Vein endothelial cell (primary cell): Measurements from ENCODE around the gene DVL2. TPM values are rescaled to one million over a fixed set of nuclear protein-coding genes. Genes with fewer than 3 reads are reported as not detected.

Experiments
- small RNA-seq: library from RNA; depleted of rRNA; stranded (forward); fragments of <200 nt; gene quantifications from one replicate; pipeline ENCODE3, GENCODE V24; 2012
- total RNA-seq: library from RNA; depleted of rRNA; stranded (reverse); fragments of >200 nt; gene quantifications from 2 replicates; pipeline ENCODE4 v1.2.3, GENCODE V29; 2012

The DVL2 gene
- 54.3 and 57.8 TPM in 2 replicates for total RNA-seq

DNA sequence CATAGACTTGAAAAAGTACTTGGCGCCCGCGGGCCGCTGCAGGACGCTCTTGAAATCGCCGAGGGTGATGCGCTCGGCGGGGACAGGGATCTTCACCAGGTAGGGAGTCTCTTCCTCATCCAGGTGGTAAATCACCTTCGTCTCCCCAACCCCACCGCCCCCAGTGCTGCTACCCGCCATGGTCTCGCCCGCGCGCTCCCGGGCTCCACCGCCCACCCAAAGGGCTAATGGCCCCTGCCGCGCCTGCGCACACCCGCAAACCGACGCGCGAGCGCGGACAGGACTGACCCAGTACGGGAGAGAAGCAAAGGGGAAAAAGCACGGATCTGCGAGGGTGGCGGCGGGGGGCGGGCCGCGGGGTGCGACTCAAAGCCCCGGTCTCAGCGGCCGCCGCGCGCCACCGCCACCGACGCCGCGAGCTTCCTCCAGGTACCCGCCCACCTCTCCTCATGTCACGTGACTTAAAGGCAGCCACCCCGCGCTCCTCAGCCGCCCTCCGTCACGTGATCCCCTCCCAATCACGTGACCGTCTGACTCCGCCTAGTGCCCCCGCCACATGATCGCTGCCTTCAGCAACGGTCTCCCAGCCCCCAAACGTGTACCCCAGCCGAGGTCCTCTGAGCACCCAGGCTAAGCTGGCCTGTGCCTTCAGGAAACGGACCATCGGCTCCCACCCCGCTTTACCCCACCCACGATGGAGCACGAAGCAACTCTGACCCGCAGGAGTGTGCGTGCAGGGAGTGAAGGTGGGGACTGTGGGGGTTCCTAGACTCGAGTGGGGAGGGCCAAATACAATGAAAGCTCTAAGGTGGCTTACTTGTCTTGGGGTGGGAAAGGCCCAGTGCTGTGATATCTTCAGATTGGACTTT, at the start of gene DVL2:
DVL2 (minus strand) TSS at position 435 of the 869 bp plus-strand sequence; CDS start at position 180, 255 bp downstream.

DNA sequence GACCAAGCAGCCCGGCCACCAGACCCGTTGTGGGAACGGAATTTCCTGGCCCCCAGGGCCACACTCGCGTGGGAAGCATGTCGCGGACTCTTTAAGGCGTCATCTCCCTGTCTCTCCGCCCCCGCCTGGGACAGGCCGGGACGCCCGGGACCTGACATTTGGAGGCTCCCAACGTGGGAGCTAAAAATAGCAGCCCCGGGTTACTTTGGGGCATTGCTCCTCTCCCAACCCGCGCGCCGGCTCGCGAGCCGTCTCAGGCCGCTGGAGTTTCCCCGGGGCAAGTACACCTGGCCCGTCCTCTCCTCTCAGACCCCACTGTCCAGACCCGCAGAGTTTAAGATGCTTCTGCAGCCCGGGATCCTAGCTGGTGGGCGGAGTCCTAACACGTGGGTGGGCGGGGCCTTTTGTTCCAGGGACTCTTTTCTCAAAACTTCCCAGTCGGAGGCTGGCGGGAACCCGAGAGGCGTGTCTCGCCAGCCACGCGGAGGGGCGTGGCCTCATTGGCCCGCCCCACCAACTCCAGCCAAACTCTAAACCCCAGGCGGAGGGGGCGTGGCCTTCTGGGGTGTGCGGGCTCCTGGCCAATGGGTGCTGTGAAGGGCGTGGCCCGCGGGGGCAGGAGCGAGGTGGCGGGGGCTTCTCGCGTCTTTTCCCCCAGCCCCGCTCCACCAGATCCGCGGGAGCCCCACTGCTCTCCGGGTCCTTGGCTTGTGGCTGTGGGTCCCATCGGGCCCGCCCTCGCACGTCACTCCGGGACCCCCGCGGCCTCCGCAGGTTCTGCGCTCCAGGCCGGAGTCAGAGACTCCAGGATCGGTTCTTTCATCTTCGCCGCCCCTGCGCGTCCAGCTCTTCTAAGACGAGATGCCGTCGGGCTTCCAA, 47.0 kb upstream of the DVL2 start, which contains the start of gene SLC2A4:
SLC2A4 (plus strand) TSS at position 645 of the 879 bp plus-strand sequence; CDS start at position 862, 217 bp downstream.

DNA sequence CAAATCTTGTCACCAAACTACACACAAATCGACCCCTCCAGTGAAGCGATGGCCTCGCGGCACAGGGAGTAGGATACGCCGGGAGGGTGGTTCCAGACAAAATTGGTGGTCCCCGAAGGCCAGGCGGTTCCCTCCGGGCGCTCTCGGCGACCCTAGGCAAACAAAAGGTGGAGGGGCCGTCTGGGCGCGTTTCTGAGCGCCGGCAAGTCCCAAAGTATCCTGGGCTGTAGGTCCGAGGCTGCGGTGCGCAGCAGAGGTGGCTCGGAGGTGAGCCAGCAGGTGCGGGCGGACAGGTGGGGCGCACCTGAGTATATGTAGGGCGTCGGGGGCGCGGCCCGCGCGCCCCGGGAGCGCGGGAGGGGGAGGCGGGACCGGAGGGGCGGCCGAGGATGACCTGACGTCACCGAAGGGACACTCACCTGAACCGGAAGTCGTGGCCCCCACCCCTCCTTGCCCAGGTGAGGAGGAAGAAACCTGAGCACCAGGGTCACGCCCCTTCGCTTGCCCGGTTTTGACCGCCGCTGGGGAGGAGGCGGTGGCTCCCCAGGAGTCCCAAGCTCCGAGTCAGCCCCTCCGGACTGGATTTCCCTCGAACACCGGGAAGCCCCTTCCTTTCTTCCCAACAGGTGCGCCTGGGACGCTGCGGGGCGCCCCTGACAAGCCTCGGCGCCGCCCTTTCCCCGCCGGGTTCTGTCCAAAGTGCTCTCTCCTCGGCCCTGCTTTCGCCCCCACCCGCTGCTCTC, 28.0 kb upstream of the DVL2 start, which contains the start of gene CLDN7:
CLDN7 (minus strand) TSS at position 287 of the 743 bp plus-strand sequence. CDS start 435 bp downstream, outside the sequence.

DNA sequence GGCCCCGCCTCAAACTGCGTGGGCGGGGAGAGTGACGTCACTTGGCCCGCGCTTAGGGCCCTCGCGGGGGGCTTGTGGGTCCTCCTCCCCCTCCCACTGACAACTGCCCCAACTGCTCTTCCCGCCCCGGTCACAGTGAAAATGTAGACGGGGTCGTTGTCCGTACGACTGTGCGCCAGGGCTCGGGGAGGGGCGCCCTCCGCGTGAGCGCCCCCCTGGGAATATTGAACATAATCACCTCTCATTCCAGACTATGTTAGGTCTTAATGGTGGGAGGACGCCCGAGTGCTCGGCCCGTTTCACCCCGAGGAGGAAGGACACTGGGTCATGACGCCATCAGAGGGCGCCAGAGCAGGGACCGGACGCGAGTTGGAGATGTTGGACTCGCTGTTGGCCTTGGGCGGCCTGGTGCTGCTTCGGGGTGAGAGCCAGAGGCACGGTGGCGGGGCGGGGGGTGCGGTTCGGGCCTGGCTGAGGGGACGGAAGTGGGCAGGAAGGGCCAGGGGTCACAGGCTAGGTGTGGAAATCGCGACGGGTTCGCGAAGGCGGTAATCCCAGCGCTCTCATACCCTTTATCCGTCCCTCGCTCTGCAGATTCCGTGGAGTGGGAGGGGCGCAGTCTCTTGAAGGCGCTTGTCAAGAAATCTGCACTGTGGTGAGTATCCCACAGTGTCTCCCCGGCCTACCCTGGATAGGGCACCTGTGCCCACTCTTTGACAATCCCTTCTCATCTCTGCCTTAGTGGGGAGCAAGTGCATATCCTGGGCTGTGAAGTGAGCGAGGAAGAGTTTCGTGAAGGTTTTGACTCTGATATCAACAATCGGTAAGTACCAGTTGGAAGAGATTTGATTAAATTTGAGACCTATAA, 18.1 kb upstream of the DVL2 start, which contains the start of gene ELP5:
ELP5 (plus strand) TSS at position 40 of the 868 bp plus-strand sequence; CDS start at position 376, 336 bp downstream.

DNA sequence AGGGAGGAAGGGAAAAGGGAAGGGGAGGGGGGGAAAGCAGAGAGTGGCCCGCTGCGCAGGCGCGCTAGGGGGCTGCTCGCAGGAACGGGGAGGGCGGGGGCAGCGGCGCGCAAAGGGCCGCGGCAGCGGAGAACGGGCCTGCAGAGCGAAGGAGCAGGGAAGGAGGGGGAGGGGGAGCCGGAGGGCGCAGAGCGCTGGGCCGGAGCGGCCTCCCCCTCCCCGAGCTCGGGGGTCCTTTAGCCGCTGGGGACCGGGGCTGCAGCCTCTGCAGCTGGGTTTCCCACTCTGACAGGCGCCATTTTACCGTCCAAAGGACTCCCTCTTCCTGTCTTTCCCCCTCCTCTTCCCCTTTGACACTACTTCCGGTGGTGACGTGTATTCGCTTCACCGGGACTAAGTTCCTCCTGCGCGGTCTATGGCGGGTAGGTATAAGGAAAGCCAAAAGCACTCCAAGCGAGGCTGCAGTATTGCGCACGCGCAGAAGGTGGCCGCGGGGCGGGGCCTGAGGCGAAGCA, 17.4 kb upstream of the DVL2 start, which contains the start of gene CTDNEP1:
CTDNEP1 (minus strand) TSS at position 74 of the 515 bp plus-strand sequence. CDS start 438 bp downstream, outside the sequence.

DNA sequence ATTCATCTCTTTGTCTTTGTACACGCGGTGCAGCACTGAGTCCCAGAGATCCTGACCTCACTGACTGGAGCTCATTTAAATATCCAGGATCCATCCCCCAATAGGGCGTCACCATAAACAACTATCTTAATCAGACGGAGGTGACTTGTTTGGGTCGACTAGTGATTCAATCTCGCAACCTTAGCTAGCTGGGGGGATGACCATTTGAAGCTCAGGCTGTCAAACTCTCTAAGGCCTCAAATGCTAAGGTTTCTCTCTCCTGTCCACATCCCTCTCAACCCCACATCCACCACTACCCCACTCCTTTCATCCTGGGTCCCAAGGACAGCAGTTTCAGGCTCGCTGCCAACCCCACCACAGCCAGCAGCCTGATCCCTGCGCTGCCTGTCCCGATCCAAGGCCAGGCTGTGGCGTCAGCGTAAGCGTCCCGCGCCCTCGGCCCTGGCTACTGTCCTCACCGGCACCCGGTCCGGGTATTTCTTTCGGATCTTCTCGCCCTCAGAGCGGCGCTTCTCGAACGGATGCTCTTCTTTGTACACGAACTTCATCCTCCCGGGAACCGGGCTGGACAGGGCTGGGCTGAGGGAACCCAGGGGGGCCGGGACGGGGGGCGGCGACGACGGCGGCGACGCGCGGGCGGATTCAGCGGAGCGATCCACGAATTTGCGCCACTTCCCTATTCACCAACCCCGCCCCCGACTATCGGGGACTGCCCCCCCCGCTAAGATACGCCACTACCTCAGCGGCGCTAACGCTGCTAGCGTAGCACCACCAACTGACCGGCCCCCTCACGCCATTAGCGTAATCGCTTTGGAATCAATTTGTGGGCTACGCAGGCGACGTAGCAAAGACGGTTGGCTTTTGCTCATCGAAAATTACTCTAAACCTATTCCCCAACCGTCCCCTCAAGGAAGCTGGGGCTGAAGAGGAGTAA, 7.7 kb upstream of the DVL2 start, which contains the start of gene GABARAP:
GABARAP (minus strand) TSS at position 667 of the 934 bp plus-strand sequence; CDS start at position 548, 119 bp downstream.

DNA sequence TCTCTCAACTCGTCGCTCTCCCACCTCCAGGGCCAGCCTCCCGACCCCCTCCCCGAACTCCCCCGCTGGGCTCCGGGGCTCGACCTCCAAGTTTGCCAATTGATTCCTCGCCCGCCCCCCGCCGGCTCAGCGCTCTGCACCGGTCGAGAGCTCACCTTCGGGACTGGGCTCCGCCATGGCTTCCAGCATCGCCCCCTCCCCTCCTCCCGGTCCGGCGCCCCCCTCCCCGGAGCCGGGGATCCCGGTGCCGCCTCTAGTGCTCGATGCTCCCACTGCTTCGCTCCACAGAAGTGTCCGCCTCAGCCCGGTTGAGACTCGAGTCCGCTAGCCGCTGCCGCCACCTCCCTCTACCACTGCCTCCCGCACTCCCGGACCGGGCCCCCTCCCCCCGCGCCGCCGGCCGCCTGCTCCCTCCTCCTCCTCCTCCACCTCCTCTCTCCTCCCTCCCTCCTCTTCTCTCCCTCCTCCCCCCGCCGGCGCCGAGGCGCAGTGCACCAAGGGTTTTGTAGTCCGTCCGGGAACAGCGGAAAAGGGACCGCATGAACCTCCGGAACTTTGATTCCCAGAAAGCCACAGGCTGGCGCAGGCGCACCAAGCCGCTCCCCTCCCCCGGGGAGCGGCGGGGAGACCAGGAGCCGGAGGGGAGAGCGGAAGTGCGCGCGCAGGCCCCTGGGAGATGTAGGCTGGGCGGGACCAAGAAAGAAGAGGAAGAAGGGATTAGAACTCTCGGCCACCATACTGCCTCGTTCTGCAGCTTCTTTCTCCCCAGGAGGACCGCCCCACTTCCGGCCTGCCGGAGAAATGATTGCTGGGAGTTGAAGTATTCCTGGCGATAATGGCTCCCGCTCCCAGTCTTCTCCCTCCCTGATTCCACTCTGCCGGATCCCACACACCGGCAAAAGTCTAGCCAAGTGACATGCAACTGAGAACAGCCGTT, 5.0 kb upstream of the DVL2 start, which contains the start of gene PHF23:
PHF23 (minus strand) TSS at position 367 of the 937 bp plus-strand sequence; CDS start at position 189, 178 bp downstream.

DNA sequence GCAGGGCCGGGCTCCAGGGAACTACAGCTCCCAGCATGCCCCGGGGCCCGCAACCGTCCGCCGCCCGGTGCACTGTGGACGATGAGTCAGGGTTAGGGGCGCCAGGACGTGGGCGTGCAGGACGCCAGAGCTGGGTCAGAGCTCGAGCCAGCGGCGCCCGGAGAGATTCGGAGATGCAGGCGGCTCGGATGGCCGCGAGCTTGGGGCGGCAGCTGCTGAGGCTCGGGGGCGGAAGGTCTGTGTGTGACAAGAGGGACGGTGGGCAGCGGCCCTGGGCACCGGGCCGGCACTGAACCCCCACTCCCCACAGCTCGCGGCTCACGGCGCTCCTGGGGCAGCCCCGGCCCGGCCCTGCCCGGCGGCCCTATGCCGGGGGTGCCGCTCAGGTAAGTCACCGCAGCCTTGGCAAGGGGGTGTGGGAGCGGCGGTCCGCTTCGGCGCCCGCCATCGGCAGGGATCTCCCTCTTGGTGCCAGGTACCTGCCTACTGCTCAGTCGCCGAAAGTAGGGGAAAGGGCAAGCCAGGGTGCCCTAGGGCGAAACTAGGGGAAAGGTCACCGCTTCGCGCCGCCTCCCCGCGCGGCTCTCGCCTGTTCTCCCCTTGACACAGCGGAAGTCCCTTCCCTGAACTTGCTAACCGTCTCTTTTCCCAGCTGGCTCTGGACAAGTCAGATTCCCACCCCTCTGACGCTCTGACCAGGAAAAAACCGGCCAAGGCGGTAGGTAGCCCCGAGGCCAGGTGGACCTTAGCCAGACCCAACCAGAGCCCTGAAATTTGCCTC, 14.3 kb downstream of the DVL2 start, which contains the start of the genes ACADVL and DLG4:
ACADVL (plus strand) TSS at position 127 of the 781 bp plus-strand sequence; CDS start at position 174, 47 bp downstream.
DLG4 (minus strand) TSS at position 25 of the 781 bp plus-strand sequence.

DNA sequence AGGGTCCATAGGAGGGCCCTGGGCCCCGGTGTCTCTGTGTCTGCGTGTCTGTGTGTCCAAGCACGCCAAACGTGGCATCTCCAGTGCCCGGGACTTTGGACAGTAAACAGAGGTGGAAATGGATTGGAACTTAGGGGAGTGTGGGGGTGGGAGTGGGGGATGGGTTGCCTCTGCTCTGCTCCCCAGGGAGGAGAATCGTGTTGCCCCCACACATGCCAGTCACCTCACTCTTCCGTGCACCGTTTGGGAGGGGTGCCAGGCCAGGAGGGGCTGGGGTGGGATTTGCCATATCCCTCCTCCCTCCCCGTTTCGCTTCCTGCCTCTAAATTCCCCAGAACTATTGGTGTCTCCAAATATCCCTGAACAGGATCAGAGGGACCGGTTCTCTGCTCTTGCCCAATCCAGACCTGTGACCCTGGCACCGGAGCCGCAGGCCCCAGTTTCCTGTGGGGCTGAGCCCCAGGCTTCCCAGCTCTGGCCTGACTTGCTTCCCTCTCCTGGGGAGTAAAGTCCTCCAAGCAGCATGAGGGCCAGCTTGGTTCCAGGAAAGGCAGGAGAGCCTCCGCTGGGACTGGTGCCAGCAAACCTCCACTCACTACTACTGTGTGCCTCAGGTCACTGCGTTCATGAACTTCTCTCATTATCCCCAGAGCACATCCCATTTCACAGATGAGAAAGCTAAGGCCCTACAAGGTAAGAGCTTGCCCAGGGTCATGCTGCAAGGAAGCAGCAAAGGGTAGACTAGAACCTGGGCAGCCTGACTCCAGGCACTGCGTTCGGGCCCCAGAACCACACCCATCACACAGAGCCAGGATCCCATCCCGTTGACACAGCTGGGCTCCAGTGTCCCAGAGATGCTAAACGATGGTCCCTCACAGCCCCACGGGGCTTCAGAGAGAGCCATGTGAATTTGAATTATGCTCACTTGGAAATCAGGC, 54.7 kb downstream of the DVL2 start, which contains the start of gene ASGR1:
ASGR1 (minus strand) TSS at position 54 of the 938 bp plus-strand sequence. CDS start 807 bp downstream, outside the sequence.

Small RNA genes within 50 kb of the gene (small RNA-seq; reads per million reads assigned to genes)
- gene AC120057.4 (not detected), gene MIR324 (127 reads per million, percentile 99 among the genes with 10 or more reads in this experiment), gene RF00019 (not detected)

Other genes starting within 250 kb of the DVL2 start
- gene ALOX12, start 238.5 kb downstream of the DVL2 start, total RNA-seq = not detected in 2 replicates
- gene RNASEK, start 221.9 kb downstream of the DVL2 start, total RNA-seq = 52.9 and 85.6 TPM in 2 replicates
- gene BCL6B, start 211.5 kb downstream of the DVL2 start, total RNA-seq = 171 and 175 TPM in 2 replicates
- 2.0 TPM in 2 replicates for gene SLC16A13, start 198.5 kb downstream of the DVL2 start, total RNA-seq
- gene SLC16A11, start 190.4 kb downstream of the DVL2 start, total RNA-seq = 0.48 and 0.98 TPM in 2 replicates
- 0.19 TPM in 1 of 2 replicates, not detected in the other for gene CLEC10A, start 154.3 kb downstream of the DVL2 start, total RNA-seq
- gene ASGR2, start 119.7 kb downstream of the DVL2 start, total RNA-seq = not detected in 2 replicates
- 10.3 and 10.8 TPM in 2 replicates for gene ASGR1, start 55.1 kb downstream of the DVL2 start, total RNA-seq
- gene DLG4, start 14.7 kb downstream of the DVL2 start, total RNA-seq = 10.7 and 23.5 TPM in 2 replicates
- 200 and 286 TPM in 2 replicates for gene ACADVL, start 14.6 kb downstream of the DVL2 start, total RNA-seq
- 57.2 and 58.5 TPM in 2 replicates for gene PHF23, start 4.9 kb upstream of the DVL2 start, total RNA-seq
- 229 and 455 TPM in 2 replicates for gene GABARAP, start 7.9 kb upstream of the DVL2 start, total RNA-seq
- gene CTDNEP1, start 17.2 kb upstream of the DVL2 start, total RNA-seq = 38.5 and 48.3 TPM in 2 replicates
- gene ELP5, start 17.7 kb upstream of the DVL2 start, total RNA-seq = 36.9 and 42.9 TPM in 2 replicates
- 10.8 and 13.4 TPM in 2 replicates for gene CLDN7, start 28.0 kb upstream of the DVL2 start, total RNA-seq
- gene SLC2A4, start 47.2 kb upstream of the DVL2 start, total RNA-seq = 0.10 and 0.33 TPM in 2 replicates
- gene YBX2, start 60.1 kb upstream of the DVL2 start, total RNA-seq = 2.3 TPM in 1 of 2 replicates, not detected in the other
- 949 and 999 TPM in 2 replicates for gene EIF5A, start 73.1 kb upstream of the DVL2 start, total RNA-seq
- 43.1 and 48.1 TPM in 2 replicates for gene GPS2, start 80.8 kb upstream of the DVL2 start, total RNA-seq
- gene NEURL4, start 94.8 kb upstream of the DVL2 start, total RNA-seq = 17.0 and 21.3 TPM in 2 replicates
- gene ACAP1, start 102.0 kb upstream of the DVL2 start, total RNA-seq = not detected in 2 replicates
- 2.6 and 3.6 TPM in 2 replicates for gene KCTD11, start 117.6 kb upstream of the DVL2 start, total RNA-seq
- gene TMEM95, start 120.6 kb upstream of the DVL2 start, total RNA-seq = not detected in 2 replicates
- 0.38 and 0.65 TPM in 2 replicates for gene TNK1, start 146.6 kb upstream of the DVL2 start, total RNA-seq
- 27.0 and 36.3 TPM in 2 replicates for gene PLSCR3, start 160.0 kb upstream of the DVL2 start, total RNA-seq
- 41.6 and 153 TPM in 2 replicates for gene TMEM256, start 169.6 kb upstream of the DVL2 start, total RNA-seq
- 4.6 and 5.2 TPM in 2 replicates for gene NLGN2, start 173.3 kb upstream of the DVL2 start, total RNA-seq
- not detected in 2 replicates for gene SPEM1, start 185.8 kb upstream of the DVL2 start, total RNA-seq
- gene SPEM2, start 191.1 kb upstream of the DVL2 start, total RNA-seq = not detected in 2 replicates
- gene SPEM3, start 194.3 kb upstream of the DVL2 start, total RNA-seq = not detected in 2 replicates
- gene TMEM102, start 200.9 kb upstream of the DVL2 start, total RNA-seq = 13.1 and 13.6 TPM in 2 replicates
- 0.38 and 0.65 TPM in 2 replicates for gene FGF11, start 205.0 kb upstream of the DVL2 start, total RNA-seq
- gene CHRNB1, start 210.5 kb upstream of the DVL2 start, total RNA-seq = 5.5 and 5.9 TPM in 2 replicates
- 26.4 and 32.3 TPM in 2 replicates for gene ZBTB4, start 245.1 kb upstream of the DVL2 start, total RNA-seq
- not detected in 2 replicates for gene SLC35G6, start 246.9 kb upstream of the DVL2 start, total RNA-seq
- 128 and 163 TPM in 2 replicates for gene POLR2A, start 249.8 kb upstream of the DVL2 start, total RNA-seq